Stomach smooth muscle (tissue), 2 donors: ENCODE measurements around the gene SCLY.

Source experiments
- H3K27ac ChIP-seq: one replicate; pipeline ENCODE4 v1.7.0; 2013; ENCODE audit warnings: mild to moderate bottlenecking, low read length, inconsistent platforms
- H3K27me3 ChIP-seq, 2 donors: one replicate each; pipeline ENCODE4 v1.7.0; 2013; ENCODE audit warnings: low read length in 2 of 2; ENCODE audit not compliant: insufficient read depth in 2 of 2, control insufficient read depth in 1 of 2
- H3K36me3 ChIP-seq, 2 donors: one replicate each; pipeline ENCODE4 v1.7.0; 2013; ENCODE audit warnings: low read length in 2 of 2; ENCODE audit not compliant: control insufficient read depth in 2 of 2, insufficient read depth in 2 of 2
- H3K4me1 ChIP-seq: one replicate; pipeline ENCODE4 v1.7.0; 2013; ENCODE audit warnings: low read length; ENCODE audit not compliant: control insufficient read depth, insufficient read depth
- H3K4me3 ChIP-seq, 2 donors: one replicate each; pipeline ENCODE4 v1.7.0; 2013; ENCODE audit warnings: low read length in 2 of 2
- H3K9ac ChIP-seq, 2 donors: one replicate each; pipeline ENCODE4 v1.7.0; 2013; ENCODE audit warnings: low read length in 2 of 2, mild to moderate bottlenecking in 1 of 2
- H3K9me3 ChIP-seq, 2 donors: one replicate each; pipeline ENCODE4 v1.7.0; 2013; ENCODE audit warnings: low read length in 2 of 2; ENCODE audit not compliant: control insufficient read depth in 2 of 2
- donor health status: healthy.
- donor health status: Pancreatic carcinoma.

Gene SCLY

GRCh38 chr2:238104226-238104690 lies 43.5 kb downstream of the SCLY start:
- Histone ChIP-seq H3K9me3 (no peaks in the 10 kb centered on the region), H3K27me3 (no peaks in the 10 kb centered on the region), H3K36me3 (no peaks in the 10 kb centered on the region), H3K4me1 (no peaks in the 10 kb centered on the region), H3K4me3 (no peak overlapping the region), H3K9ac (no peak overlapping the region), H3K27ac (no peak overlapping the region)

- Histone ChIP-seq H3K27ac (no peak overlapping the region), H3K4me1 (no peaks in the 10 kb centered on the region), H3K36me3 (no peaks in the 10 kb centered on the region), H3K27me3 (no peaks in the 10 kb centered on the region), H3K9me3 (no peaks in the 10 kb centered on the region), H3K4me3 (no peak overlapping the region), H3K9ac (no peak overlapping the region)
Measured at GRCh38 chr2:238104691-238105371, 44.0 kb downstream of the SCLY start.

- Histone ChIP-seq H3K9me3 (no peaks in the 10 kb centered on the region), H3K36me3 (no peaks in the 10 kb centered on the region), H3K27ac (no peak overlapping the region), H3K27me3 (no peaks in the 10 kb centered on the region), H3K4me1 (no peaks in the 10 kb centered on the region), H3K9ac (no peak overlapping the region), H3K4me3 (no peak overlapping the region)
Measured at GRCh38 chr2:238105506-238106338, 44.9 kb downstream of the SCLY start.

- Histone ChIP-seq H3K9ac (no peak overlapping the region), H3K4me3 (no peak overlapping the region), H3K9me3 (no peaks in the 10 kb centered on the region), H3K27me3 (no peaks in the 10 kb centered on the region), H3K36me3 (no peaks in the 10 kb centered on the region), H3K4me1 (no peaks in the 10 kb centered on the region), H3K27ac (no peak overlapping the region)
Measured at GRCh38 chr2:238106339-238106697, 45.5 kb downstream of the SCLY start.

- Histone ChIP-seq H3K4me3 (no peak overlapping the region), H3K4me1 (no peaks in the 10 kb centered on the region), H3K9me3 (no peaks in the 10 kb centered on the region), H3K36me3 (no peaks in the 10 kb centered on the region), H3K9ac (no peak overlapping the region), H3K27ac (no peak overlapping the region), H3K27me3 (no peaks in the 10 kb centered on the region)
Measured at GRCh38 chr2:238106698-238107524, 46.1 kb downstream of the SCLY start.

- Histone ChIP-seq H3K4me3 (no peak overlapping the region), H3K27me3 (no peaks in the 10 kb centered on the region)
Measured at GRCh38 chr2:238107525-238108422, 47.0 kb downstream of the SCLY start.

GRCh38 chr2:238108423-238109183 lies 47.8 kb downstream of the SCLY start:
- H3K9ac ChIP-seq = no peak overlapping the region
- H3K36me3 ChIP-seq = no peaks in the 10 kb centered on the region
- H3K4me3 ChIP-seq = no peak overlapping the region
- no peaks in the 10 kb centered on the region for H3K9me3 ChIP-seq
- H3K4me1 ChIP-seq = no peaks in the 10 kb centered on the region
- no peaks in the 10 kb centered on the region for H3K27me3 ChIP-seq
- no peak overlapping the region for H3K27ac ChIP-seq

More at GRCh38 chr2:238107525-238108422, 47.0 kb downstream of the SCLY start:
- Histone ChIP-seq H3K9ac (no peak overlapping the region), H3K36me3 (no peaks in the 10 kb centered on the region), H3K27ac (no peak overlapping the region), H3K4me1 (no peaks in the 10 kb centered on the region), H3K9me3 (no peaks in the 10 kb centered on the region)

- no peaks in the 10 kb centered on the region for H3K4me1 ChIP-seq
- H3K9ac ChIP-seq = no peak overlapping the region
- H3K36me3 ChIP-seq = no peaks in the 10 kb centered on the region
- H3K9me3 ChIP-seq = no peaks in the 10 kb centered on the region
- H3K27ac ChIP-seq = no peak overlapping the region
- peaks cover 0 to 10% of the 10 kb centered on the region in 2 donors for H3K27me3 ChIP-seq
- no peak overlapping the region for H3K4me3 ChIP-seq
Measured at GRCh38 chr2:238113611-238114010, 52.8 kb downstream of the SCLY start.

GRCh38 chr2:238114331-238114841 lies 53.6 kb downstream of the SCLY start:
- Histone ChIP-seq H3K9ac (no peak overlapping the region), H3K36me3 (no peaks in the 10 kb centered on the region), H3K4me1 (no peaks in the 10 kb centered on the region), H3K9me3 (no peaks in the 10 kb centered on the region), H3K27me3 (peaks cover 0 to 10% of the 10 kb centered on the region in 2 donors), H3K4me3 (no peak overlapping the region), H3K27ac (no peak overlapping the region)
